HG02642 (cell line): ENCODE data around the gene GIPC2.

Experiments used
- ATAC-seq: cut with Tn5 transposase; IDR thresholded peaks from one replicate; pipeline ENCODE4 v1.9.1; 2021; ENCODE audit warnings: mild to moderate bottlenecking; ENCODE audit not compliant: unreplicated experiment, poor library complexity

The GIPC2 gene

DNA sequence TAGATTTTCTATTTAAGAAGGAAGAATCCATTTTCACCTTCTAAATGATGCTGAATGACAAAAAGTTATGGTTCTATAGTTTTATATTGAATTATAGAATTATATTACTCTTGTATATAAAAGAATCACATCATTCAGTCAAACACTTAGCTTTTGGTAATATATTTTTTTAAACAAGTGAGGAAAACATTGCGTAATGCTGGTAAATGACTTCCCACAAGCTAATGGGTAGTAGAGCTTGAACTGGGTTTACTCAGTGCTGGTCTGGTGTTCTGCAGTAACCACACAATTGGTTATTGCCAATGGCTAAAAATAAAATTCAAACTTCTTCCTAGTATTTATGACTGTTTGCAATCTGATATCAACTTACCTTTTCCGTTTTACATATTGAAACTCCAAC is 10.6 kb upstream of the GIPC2 start:
- ATAC-seq, result no peak

DNA sequence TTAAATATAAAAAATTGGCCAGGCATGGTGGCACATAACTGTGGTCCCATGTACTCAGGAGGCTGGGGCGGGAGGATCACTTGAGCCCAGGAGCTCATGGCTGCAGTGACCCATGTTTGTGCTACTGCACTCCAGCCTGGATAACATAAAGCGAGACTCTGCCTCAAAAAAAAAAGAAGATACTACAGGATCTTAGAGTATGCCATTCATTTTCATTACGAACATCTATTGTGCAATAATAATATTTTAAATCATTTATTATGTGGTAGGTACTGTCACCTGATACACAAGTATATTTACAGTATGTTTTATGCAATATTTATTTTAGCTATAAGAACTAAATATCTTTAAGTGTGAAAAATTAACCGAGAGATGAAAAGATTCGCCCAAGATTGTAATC is 9.3 kb upstream of the GIPC2 start:
- ATAC-seq, result no peak

DNA sequence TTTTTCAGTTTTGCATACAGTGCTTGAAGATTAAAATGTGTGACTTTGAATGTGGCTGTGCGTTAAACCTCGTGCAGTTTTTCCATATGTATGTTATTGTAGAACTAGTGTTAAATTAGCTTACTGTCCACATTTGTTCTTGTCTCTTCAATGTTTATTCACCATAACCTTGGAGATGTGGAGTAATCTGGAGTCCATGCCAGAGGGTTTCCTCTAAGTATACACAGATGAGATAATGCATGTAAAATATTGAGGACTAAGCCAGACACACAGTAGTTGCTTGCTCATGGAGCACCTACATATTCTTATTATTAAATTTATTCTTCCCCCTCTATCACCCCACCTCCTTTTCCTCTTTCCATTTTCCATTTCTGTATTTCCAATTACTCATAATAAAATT is 7.7 kb upstream of the GIPC2 start:
- no peak for ATAC-seq

- no peak for ATAC-seq
These were observed 7.3 kb upstream of the GIPC2 start for GRCh38 chr1:78038491-78038939.

DNA sequence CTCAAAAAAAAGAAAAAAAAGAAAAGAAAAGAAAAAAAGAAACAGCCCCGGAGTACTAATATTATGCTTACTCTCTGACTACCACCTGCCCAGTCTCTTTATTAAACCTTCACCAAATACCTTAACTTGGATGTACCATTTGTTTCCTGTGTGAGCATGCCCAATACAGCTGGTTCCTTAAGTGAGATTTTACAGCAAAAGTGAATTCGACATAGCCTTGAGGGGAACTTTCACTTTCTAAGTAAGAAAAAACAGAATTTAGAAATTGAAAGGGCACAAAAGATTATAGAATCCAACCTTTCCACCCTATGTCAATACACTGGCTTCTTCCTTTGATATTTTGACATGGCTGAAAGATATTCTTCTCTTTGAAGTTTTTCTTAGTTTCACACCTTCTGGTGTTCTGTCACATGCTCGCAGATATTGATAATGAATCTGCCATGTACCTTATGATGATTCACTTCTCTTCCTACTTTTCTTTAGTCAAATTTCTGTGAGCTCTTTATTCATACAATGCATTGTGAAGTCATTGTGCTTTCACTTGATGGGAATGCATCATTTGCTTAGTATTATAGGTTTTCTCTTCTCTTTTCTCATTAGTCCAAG is 5.2 kb upstream of the GIPC2 start:
- ATAC-seq, result no peak

DNA sequence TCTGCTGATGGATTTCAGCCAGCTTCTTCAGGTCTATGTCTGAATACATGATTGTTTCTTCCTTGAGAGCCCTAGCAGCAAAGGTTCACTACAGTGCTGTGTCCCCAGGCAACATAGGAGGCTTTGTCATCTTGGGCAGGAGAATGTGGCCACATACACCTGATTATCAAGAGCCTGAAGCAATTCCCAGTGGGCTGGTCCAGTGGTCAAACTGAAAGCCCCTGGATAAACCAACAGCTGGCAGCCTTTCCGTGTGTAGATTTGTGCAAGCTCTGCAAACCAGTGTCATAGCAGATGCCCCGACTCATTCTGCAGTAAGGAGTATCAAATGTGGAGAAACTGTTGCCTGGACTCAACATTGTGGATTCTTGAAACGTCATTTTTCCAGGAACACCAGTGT is 2.3 kb upstream of the GIPC2 start:
- ATAC-seq, result no peak

GRCh38 chr1:78044796-78045562 is 787 bp upstream of the GIPC2 start:
- peak; percentile 3 for ATAC-seq

DNA sequence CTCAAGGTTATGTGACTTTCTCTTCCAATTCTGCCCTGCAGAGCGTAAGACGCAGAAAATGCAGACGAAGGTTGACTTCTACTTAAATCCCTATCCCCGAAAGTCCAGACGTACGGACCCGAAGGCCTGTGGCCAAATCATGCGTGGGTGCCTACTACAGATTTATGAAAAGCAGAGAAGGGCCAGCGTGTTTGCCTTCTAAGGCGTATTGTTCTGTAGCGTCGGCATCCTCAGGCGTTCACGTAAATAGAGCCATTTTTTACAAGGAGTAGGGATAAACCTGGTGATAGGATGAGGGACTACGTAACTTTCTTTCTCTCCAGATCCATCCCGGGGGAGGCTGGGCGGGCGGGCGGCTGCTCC is 222 bp upstream of the GIPC2 start:
- ATAC-seq, result no peak

DNA sequence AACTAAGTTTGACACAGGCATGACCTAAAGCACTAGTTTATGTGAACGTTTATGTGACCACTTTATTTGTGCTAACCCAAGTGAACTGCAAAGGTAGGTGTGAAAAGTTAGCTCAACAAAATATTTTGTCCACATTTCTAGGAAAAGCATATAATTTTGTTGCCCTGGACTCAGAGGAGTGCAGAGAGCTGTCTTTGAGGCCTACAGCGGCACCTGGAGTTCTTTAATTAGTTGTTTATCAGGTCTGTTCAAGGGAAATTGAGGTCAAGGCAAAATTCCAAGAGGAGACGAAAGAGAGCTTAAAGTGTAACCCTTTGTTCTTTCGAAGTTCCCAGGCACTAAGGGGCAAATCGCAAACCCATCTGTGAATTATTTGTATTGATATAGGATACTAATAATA is 1.3 kb downstream of the GIPC2 start:
- no peak for ATAC-seq

DNA sequence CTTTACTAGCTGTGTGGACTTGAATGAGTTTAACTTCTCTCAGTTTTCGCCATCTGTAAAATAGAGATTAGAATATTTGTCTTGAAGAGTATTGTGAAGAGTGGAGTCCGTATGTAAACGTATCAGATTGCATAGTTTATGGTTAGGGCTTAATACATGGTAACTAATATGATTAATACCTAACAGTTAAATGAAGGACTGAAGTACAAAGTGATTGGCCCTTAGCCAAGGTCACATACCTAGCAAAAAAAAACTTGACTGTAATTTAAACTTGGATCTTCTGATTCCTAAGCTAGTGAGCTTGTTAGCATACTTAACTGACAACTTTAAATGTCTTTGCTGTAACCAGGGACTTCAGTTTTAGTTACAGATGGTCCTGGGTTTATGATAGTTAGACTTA is 1.9 kb downstream of the GIPC2 start:
- no peak for ATAC-seq

DNA sequence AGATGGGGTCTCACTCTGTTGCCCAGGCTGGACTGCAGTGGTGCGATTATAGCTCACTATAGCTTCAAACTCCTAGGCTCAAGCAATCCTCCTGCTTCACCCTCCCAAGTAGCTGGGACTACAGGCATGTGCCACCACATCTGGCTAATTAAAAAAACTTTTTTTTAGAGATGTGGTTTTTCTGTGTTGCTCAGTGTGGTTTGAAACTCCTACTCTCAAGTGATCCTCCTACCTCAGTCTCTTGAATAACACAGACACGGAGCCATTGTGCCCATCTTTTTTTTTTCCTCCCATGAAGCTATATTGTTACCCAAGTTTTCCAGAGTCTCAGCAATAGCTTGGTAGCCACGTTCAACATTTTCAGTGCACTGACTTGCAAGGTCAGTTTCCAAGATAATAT is 2.7 kb downstream of the GIPC2 start:
- ATAC-seq, result no peak

GRCh38 chr1:78049396-78049795 is 3.6 kb downstream of the GIPC2 start:
- ATAC-seq, result no peak

GRCh38 chr1:78051005-78051404 is 5.2 kb downstream of the GIPC2 start:
- ATAC-seq, result no peak

DNA sequence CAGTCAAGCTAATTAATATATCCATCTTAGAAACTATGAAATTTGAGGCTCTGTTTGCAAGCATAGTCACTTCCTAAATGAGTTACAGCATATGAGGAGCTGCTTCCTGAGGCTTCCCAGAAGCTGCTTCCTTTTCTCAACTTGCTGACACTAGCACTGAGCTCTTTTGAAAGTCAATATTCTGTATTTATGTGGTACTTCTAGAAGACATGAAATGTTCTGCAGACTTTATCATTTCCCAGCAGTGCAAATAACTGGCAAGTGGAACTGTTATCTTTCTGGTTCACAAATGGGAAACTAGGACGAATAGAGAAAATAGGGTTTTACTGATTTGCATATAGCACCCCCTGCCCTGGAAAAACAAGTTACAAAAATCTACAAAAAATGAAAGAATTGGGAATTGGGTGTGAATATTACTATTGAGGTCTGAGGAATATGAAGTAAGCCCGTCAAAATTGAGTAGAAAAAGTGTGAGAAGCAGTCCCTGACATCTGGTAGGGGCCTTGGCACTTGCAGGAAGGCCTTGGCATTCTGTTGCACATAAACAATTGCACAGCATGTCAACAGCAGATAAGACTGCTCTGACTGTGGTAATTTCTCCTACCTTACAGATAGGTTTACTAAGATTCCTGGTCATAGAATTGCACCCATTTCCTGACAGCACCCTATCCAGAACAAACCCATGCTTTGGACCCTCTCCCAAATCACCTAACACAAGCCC is 7.1 kb downstream of the GIPC2 start:
- ATAC-seq, result no peak

DNA sequence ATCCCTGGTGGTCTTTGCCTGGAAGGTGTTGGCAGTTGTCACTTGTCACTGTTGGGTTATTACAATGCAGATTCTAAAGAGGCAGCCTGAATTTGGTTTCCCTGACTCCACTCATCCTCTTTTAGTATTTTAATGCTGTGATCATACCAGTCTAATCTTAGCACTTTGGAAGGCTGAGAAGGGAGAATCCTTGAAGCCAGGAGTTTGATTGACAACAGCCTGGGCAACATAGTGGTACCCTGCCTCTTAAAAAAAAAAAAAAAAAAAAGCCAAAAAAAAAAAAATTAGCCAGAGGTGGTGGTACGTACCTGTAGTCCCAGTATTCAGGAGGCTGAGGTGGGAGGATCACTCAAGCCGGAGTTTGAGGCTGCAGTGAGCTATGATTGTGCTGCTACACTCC is 7.7 kb downstream of the GIPC2 start:
- no peak for ATAC-seq

DNA sequence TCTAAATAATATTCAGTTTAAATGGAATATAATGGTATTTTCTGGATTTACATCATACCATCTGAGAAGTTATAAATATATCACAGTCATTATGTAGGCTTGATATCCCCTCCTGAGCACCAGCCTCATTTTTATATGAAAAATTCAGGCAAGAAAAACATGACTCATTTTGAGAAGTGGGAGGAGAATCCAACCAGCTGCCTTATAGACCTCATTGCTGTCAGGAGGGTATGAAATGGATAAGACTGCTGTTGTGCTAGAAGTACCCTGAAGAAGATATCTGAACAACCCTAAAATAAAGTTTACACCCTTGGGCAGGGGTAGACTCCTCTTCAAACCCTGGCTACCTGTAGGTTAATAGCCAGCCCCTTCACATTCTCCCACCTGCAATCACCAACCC is 8.8 kb downstream of the GIPC2 start:
- no peak for ATAC-seq

- no peak for ATAC-seq
These were observed 9.2 kb downstream of the GIPC2 start for GRCh38 chr1:78054972-78055371.

DNA sequence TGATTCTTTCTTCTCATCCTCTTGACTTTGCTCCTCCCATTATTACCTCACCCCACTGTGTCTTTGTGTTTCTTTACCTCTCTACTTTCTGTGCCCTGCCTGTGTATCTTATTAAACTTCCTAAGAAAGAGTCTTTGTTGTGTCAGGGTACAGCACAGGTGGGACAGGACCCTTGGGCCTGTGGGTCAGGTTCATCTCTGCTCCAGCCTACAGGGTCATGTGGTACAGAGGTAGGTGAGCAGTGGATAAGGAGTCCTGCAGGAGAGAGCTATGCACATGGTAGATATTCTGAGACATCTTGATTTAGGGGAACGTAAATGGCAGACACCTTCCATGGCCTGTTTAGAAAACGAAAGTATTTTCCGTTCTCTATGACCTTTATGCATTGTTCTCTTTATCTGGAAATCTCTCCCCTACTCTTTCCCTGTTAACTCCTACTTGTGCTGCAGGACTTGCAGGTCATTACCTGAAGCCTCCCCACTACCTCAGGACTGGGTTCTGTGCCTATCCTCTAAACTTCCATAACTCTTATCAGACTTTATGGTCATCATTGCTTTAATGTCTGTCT is 9.9 kb downstream of the GIPC2 start:
- no peak for ATAC-seq

DNA sequence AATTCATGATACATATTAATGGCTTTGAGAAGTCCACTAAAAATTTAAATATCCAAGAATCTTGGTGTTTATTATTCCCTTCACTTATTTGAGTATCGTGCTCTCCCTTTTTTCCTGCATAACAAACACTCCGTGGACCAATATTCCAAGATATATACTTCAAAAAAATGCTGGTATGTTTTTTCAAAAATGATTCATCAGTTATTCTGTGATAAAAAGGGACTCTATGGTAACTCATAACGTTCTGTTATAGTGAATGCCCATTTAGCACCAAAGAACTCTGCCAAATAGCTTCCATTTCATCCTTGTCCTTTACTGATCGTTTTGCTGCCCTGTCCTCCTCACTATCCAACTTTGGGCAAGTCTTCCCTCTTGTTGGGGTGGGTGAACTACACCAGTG is 12.9 kb downstream of the GIPC2 start:
- ATAC-seq, result no peak

- ATAC-seq, result peak; percentile 86
These were observed 15.2 kb downstream of the GIPC2 start for GRCh38 chr1:78060857-78061563.
